H4 (cell line): Measurements from ENCODE around the gene BEND5. TPM values are rescaled to one million over a fixed set of nuclear protein-coding genes. Genes with fewer than 3 reads are reported as not detected.
A peak's percentile ranks its signal among the peaks of the same experiment; 100 is the strongest.

Experiments
- DNase-seq: peaks from one replicate; pipeline ENCODE4 v3.0.0-alpha.2; 2015; ENCODE audit warnings: low spot score
- total RNA-seq: library from RNA; depleted of rRNA; stranded (reverse); fragments of >200 nt; shearing (Covaris generic); gene quantifications from 2 replicates; pipeline ENCODE4 v1.2.3, GENCODE V29; 2014

The BEND5 gene
- total RNA-seq, 1 experiment from 2014 or later: 1.6 TPM

DNA sequence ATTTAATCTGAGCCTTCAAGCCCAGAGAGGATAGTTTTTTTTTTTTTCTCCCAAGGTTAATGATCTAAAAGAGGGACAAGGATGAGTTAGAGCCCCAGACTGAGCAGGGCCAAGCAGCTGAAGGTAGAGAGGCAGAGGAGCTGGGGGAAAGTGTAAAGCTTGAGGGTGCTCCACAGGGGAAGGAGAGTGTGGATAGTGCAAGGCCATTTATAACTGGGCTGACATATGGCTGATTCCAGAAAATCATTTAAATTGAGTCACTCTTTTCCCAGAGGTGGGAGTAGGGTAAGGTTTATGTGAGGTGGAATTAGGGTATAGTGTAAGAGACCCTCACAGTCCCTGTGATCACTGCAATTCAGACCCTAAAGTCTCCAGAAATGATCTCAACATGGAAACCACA, 55.8 kb downstream of the BEND5 start:
- no peak for DNase-seq

DNA sequence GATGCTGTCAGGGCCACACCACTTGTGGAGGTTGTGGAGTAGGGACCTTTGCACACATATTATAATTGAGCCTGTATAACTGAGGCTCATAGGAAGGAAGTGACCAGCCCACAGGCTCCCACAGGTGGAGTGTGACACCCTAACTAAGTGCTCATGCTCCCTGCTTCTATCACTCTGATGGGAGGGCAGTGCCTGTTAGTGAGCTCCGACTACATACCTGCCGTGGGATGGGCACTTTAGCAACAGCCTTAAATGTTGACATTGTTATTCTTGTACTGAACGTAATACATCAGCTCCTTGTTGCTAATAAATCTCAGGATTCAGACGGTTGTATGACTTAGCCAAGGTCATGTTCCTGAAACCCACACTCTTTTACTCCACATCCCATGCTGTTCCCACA, 58.0 kb downstream of the BEND5 start:
- DNase-seq: no peak

DNA sequence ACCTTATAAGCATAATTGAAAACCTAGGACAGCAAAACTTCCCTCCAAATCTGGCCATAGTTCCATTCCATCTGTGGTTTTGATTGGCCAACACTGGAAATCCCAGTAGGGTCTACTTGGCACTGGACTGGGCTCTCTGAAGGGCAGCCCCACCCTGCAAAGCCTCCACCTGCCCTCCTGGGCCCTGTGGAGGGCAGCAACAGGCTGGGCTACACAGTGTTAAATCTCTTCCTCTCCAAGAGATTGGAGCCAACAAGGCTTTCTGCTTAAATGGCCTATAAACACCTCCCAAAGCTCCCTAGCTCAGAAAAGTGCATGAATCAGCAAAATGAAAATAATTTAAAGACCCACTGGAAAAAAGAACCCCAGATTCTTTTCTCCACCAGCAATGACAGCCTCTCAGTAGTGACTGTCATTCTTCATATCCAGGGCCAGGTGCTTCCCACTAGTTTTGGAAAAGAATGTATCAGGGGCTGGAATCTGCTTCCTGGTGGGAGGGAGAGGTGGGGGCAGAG, 58.5 kb downstream of the BEND5 start:
- DNase-seq: no peak

DNA sequence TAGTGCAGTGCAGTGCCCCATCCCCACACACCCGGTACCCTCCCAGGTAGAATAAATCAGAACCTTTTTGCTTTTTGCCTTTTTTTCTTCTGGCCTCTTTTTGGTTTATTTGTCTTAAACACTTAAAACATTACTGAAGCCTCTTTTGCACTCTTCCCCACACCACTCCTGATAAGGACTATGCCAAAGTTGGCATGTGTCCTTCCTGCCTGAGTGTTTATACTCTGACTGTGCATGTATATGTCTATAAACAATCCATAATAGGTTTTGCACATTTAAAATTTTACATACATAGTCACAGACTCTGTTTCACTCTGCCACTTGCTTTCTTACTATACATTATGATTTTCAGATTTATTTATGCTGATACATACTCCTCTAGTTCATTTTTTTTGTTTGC, 59.6 kb downstream of the BEND5 start:
- no peak for DNase-seq

DNA sequence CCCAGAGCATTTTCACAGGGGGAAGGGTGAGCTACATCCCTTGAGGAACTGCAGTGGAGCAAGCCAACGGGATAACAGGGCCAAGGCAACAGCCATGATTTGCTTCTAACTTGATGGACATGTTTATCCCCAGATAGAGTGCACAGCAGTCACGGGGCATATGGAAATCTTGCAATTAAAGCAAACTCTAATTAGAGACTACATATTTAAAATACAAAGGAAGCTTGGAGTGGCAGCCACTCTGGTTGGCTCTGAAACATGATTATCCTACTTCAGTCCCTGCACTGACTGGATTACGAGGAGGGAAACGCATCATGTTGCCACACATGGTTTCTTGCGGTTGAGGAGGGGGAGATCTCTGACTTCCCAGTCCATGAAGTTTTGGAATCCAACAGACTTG, 60.8 kb downstream of the BEND5 start:
- no peak for DNase-seq

DNA sequence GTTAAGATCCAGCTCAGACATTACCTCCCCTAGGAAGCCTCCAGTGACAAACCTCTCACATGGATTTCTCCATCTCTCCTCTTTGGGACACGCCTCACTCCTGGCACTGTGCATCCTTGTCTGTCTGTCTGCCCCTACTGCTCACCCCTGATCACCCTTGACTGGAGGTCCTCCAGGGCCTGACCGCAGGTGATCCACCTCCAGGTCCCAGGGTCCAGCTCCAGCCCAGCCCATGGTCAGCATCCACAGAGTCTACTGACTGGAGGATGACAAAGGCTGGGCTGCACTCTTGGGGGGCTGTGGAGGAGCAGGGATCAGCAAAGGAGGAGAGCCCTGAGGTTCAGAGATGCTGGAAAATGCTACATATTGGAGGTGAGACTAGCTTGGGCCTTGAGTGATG, 65.8 kb downstream of the BEND5 start:
- no peak for DNase-seq

DNA sequence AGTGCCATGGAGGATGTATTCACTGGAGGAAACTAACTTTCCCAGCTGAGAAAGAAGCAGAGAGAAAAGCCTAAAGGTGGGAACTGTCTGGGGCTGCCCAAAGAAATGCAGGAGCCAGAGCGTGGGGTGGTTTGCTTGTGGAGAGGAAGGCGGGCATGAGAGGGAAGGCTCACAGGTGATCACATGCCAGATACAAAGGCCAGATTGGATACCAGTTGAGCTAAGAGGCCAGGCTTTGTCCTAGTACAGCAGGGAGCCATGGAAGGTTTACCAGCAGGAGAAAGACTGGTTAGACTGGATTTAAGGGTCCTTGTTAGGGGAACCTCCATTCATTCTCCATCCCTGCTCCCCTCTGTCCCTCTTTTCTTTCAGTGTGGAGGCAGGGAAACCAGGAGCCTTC, 66.4 kb downstream of the BEND5 start:
- no peak for DNase-seq

DNA sequence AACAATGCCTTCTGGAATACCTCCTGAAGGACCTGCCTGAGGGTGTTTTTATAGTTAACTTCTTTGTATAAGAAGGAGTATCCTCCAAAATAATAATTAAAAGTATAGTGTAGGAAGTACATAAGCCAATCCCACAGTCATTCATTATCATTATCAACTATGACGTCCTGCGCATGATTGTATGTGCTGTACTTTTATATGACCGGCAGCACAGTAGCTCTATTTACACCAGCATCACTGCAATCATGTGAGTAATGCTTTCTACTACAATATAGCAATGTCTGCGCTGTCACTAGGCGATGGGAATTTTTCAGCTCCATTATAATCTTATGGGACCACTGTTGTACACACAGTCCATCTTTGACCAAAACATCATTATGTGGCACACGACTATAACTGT, 72.0 kb downstream of the BEND5 start:
- DNase-seq: no peak

DNA sequence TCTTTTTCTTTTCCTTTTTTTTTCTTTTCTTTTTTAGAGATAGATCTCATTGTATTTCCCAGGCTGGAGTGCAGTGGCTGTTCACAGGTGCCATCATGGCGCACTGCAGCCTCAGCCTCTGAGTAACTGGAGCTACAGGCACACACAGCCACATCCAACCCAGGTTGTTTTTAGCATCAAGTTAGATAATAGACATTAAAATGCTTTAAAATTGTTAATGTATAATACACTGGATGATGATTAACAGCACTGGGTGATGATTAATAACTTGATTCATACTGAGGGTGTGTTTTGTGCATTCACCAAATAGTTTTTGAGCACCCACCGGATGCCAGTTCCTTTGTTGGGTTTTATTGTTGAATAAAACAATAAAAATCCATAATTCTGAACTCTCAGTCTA, 75.2 kb downstream of the BEND5 start:
- DNase-seq: no peak

DNA sequence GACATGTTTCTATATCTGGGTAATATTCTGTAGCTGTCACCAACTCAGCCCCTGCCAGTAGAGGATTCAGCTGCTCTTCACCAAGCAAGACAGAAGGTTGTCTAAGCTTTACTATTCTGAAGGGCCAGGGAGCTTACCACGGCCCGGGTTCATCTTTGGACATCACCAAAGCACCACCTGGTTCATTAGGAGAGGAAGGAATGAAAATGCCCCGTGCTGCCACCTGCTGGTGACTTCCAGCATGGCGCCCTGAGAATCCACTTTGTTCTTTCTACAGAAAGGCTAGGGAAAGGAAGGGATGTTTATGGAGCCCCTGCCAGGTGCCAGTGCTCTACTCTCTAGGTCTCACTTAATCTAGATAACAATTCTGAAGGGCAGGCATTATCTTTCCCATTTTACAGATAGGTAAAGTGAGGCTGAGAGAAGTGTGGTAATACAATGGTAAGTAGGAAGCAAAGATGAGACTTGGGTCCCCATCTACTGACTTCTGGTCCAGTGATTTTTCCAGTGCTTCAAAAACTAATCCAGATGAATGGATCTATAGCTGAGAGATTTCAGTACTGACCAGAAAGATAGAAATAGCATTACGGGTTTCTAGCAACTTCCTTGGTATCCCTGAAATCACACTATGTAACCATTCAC, 79.5 kb downstream of the BEND5 start:
- DNase-seq: peak; percentile 34

DNA sequence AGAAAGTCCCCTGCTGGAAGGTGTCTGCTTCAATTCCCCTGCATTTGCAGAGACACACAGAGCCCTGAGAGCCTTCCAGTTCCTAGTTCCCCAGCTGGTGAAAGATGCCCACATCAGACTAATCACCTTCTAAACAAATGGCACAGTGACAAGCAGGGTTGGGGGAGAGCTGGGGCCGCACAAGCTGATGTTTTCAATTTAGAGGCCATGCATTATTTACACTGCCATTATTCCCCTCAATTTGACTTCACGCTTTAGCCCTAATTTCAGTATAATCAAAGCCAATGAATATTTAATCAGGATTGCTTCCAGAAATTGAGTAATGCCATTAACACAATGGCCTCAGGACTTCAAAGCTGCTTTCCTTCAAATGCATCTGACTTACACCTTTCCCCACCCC, 81.5 kb downstream of the BEND5 start:
- no peak for DNase-seq

DNA sequence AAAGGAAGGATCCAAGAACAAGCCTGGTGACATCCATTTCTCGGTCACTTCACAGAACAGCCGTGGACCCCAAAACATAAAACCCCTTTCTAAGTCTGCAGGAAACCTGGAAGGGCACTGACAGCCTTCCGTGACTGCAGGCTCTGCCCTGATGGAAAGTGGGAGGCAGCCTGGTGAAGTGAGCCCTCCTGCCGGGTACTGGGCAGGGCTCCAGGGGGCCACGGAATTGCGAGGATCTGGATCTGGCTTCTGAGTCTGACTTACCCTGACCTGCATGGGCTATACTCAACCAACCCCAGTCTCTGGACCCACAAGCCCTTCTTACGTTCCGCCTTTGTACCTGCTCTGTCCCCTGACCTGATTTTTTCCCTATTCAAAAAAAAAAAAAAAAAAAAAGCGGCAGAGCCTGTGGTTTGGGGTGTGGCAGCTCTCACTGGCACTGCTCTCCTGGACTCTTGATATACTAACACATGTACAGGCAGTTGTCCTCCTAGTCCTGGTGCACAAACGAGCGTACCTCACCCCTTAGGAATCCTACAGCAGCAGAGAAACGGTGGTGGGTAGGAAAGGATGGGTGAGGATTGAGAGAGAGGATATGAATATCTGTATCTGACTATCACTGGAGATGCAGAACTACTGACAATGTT, 82.9 kb downstream of the BEND5 start:
- DNase-seq: peak; percentile 30

DNA sequence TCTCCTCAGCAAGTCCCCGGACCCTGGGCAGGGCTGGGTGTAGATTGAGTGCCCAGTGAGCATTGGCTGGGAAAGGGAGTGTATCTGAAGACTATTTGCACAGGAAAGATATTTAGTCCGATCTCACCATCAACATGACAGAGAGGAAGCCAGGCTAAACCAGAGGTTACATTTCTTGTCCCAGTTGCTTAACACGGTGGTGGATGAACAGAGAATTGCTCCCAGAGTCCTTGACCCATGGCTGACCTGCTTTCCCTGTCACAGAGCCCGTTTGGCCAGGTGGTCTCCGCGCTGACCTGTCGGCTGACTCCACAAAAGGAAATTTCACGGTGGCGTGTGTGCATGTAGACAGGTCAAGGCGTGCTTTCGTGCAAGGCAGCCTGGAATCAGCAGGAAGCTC, 83.5 kb downstream of the BEND5 start:
- DNase-seq: no peak

DNA sequence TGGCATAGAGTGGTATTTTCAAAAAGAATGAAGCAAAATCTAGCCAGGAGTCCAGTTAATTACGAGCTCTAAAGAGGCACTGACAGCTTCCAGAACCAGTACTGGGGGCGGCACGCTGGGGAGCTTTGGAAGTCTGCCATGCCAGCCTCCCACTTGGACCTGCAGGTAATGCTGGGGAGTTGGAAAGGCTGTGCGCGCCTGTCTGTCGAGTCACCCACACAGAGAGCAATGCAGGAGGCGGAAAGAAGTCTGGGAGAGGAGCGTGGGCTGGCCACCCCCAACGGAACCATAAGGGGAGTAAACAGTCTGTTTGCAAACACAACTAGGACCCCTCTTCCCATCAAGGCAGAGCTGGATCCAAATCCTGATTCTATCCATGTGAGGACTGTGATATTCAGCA, 84.5 kb downstream of the BEND5 start:
- no peak for DNase-seq

DNA sequence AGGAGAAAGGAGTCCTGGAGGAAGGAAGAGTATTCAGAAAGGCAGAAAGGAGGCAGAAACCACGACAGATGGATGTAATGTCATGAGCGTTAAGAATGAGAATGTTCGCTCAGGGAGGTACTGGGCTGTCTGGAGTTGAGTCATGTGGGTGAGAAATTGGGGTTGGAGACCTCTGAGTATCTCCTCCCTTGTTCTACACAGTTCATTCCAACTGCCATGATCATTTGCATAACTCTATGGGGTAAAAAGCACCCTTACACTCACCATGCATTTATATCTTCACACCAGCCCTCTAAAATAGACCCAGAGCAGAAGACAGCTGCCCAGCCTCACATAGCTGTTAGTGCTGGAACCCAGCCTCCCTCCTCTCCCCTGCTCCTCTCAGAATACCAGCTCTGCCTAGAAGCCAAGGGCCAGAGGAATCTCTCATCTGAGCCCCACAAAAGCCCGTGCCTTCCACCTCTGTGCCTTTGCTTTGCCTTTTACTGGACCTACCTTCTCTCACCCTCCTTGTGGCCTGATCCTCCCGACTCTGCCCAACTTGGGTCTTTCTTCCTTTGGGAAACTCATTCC, 85.2 kb downstream of the BEND5 start:
- DNase-seq: no peak

DNA sequence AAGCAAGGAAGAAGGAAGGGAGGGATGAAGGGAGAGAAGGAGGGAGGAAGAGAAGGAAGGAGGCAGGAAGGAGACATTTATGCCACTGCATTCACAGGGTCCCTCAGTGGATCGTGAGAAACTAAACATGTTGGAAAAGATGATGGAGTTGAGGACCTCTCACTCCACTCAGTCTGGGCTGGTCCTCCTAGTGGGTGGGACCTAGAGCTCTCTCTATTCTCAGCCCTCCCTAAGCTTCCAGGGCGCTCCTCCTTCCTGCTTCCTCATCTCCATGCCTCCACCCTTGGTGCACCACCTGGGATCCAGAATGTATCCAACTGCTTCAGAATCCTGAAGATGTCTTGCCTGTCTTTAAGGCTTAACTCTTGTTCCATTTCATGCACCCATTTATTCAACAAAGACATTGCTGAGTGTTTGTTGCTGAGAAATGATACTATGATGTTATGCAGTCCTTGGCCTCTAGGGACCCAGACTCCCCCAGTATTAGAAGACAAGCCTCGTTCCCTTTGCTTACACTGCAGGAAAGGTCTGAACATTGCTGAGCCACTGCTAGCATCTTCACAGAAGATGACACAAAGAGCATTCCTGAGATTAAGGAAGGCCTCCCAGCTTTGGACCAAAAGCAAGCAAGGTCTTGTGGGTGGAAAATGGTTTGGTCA, 88.5 kb downstream of the BEND5 start:
- DNase-seq: no peak

DNA sequence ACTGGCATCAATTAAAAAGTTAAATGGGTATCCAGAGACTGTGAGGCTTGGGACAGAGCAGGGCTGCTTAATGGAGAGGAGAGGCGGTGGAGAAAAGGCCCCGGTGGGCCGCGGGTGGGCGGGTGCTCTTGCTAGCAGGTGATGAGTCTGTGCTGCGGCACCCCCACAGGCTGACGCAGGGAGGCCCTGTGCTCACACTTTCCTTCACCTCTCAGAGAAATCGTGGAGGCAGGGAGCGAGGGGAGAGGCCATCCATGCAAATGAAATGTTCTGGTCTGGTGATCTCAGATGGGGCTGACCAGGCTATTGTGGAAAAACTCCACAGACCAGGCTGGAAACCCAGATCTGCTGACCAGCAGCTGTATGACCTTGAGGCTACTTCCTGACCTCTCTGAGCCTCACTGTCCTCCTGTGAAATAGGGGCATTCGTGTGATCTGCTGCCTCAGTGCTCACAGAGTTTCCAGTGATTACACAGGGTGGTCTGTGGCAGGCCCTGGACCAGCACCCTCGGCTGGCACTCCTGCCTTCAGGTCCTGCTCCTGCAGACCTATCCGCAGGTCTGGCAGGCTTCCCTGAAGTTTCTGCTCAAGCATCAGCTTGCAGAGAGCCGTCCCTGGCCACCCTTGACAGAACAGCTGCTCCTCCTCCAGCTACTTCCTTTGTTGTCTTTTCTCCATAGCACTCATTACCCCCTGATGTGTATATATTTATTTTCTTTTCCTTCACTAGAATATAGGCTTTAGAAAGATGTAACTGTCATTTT, 89.2 kb downstream of the BEND5 start:
- no peak for DNase-seq

DNA sequence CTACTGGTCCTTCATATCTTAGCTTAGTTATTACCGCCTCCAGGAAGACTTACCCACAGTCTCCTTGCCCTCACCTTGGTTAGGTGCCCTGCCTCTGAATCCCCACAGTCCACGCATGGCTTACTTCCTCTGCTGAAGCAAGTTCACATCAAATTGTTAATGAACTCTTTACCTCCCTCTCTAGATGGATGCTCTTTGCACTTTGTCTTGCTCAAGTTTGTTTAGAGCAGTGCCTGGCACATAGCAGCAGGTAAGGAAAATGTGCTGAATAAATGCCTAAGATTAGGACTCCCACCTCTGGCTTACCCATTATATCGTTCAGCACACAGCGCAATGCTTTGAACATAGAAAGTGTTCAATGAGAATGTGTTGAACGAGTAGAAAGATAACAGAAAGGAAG, 90.5 kb downstream of the BEND5 start:
- no peak for DNase-seq

DNA sequence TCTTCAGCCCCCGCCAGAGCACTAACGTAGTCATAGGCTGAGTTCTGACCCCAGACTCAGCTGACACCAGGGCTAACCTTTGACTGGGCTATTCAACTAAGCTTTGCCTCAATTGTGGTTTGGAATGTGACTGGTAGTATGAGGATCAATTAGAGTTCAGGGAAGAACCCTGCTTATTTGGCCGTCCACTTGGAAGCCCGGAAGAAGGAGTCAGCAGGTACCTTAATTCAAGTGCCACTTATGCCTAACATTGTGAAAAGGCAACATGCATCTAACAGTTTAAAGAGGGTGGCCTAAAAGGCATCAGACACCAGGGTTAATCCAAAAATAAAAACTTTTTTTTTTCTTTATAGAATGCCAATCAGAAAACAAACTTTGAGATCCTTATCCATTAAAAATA, 92.3 kb downstream of the BEND5 start:
- DNase-seq: no peak

DNA sequence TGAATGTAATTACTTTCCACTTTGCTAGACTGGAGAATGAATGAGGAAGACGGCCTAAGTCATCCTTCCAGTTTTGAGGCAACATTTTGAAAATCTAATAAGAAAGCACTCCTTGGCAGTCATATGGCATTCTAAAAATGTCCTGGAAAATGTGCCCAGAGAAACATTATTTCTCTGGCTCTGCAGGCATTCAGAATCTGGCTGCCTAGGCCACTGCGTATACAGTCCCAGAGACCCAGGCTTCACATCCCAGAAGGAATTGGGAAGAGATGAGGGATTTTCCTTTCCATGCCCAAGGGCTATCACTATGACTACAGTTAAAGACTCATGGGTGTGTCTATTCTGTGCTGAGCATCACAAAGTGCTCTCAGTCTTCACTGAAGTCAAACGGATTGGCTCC, 92.9 kb downstream of the BEND5 start:
- DNase-seq: no peak

DNA sequence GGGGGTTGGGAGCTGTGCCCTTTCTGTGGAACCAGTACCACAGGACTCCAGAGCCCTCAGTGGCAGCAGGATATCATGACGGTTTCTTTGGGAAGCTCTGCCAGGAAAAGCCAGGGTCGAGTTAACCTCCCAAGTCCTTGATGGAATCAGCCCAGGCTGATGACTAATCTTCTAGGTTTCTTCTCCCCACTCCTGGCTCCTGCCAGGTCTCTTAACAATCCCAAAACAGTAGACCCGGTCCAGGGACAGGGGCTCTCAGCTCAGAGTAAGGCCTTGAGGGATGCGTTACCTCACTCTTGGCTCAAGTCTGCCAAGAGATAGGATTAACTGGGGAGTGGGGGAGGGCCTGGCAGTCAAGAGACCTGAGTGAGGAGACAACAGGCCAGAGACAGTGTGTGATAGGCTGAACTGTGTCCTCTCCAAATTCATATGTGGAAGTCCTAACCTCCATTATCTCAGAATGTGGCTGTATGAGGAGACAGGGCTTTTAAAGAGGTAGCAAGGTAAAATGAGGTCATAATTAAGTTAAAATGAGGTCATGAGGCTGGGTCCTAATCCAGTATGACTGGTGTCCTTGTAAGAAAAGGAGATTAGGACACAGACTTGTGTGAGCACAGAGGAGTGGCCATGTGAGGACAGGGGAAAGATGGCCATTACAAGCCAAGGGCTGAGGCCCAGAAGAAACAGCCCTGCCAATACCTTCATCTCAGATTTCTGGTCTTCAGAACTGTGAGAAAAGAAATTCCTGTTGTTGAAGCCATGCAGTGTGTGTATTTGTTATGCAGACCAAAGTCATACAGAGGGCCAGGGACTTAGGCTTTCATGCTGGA, 95.0 kb downstream of the BEND5 start:
- DNase-seq: no peak
